NT2/D1 (cell line): ENCODE results near the gene C16orf74.

Experiments used
- SUZ12 ChIP-seq: IDR thresholded peaks from 2 replicates; pipeline ENCODE4 v1.6.1; 2011; ENCODE audit not compliant: insufficient read length, insufficient read depth; ENCODE audit errors: extremely low read depth
- YY1 ChIP-seq: IDR thresholded peaks from 2 replicates; pipeline ENCODE4 v1.6.1; 2011; ENCODE audit not compliant: insufficient read length, insufficient read depth
- ZNF274 ChIP-seq: IDR thresholded peaks from 2 replicates; pipeline ENCODE4 v1.6.1; 2011; ENCODE audit warnings: mild to moderate bottlenecking, low read depth, low read length

GRCh38 chr16:85736921-85737320 is 14.0 kb downstream of the C16orf74 start:
- TF ChIP-seq YY1 (no peak), ZNF274 (no peak), SUZ12 (no peak)
